Activated T-helper 17 cell treated with anti-CD3 and anti-CD28 coated beads, Interleukin-2, amount 50 U/mL, for 72 hours (primary cell): Measurements from ENCODE around the gene NR4A3. TPM values are rescaled to one million over a fixed set of nuclear protein-coding genes. Genes with fewer than 3 reads are reported as not detected.

Source experiments
- ATAC-seq: fragments of 150-1000 bp; cut with Tn5 transposase; replicated peaks from 2 replicates; pipeline ENCODE4 v1.10.0; 2021; ENCODE audit warnings: mild to moderate bottlenecking, moderate library complexity
- H3K27ac Mint-ChIP-seq: one replicate; pipeline ENCODE4 v1.8.0; 2022; ENCODE audit warnings: mixed read lengths
- H3K27me3 Mint-ChIP-seq: one replicate; pipeline ENCODE4 v1.8.0; 2022; ENCODE audit warnings: mixed read lengths
- H3K36me3 Mint-ChIP-seq: one replicate; pipeline ENCODE4 v1.8.0; 2022; ENCODE audit warnings: low read depth, mild to moderate bottlenecking, mixed read lengths
- H3K4me1 Mint-ChIP-seq: one replicate; pipeline ENCODE4 v1.8.0; 2022; ENCODE audit warnings: mixed read lengths
- H3K4me3 Mint-ChIP-seq: one replicate; pipeline ENCODE4 v1.8.0; 2022; ENCODE audit warnings: mild to moderate bottlenecking, mixed read lengths
- H3K9me3 Mint-ChIP-seq: one replicate; pipeline ENCODE4 v1.8.0; 2022; ENCODE audit warnings: mixed read lengths
- total RNA-seq, 2 donors: library from RNA; stranded (reverse); gene quantifications; one replicate each; pipeline ENCODE4 v1.2.3, GENCODE V29; 2022

NR4A3 gene
- total RNA-seq, 2 donors from 2014 or later, result 4.8 to 42.0 TPM

GRCh38 chr9:99866398-99866797, 44.7 kb downstream of the NR4A3 start:
- H3K27me3 Mint-ChIP-seq, result peaks cover 3% of the 10 kb centered on the region
- H3K36me3 Mint-ChIP-seq, result peaks cover 45% of the 10 kb centered on the region
- H3K4me1 Mint-ChIP-seq, result peaks cover 19% of the 10 kb centered on the region
- no peak for ATAC-seq
- H3K27ac Mint-ChIP-seq, result no peak overlapping the region
- no peaks in the 10 kb centered on the region for H3K9me3 Mint-ChIP-seq
- H3K4me3 Mint-ChIP-seq, result no peak overlapping the region

GRCh38 chr9:99867536-99867935, 45.9 kb downstream of the NR4A3 start:
- Mint-ChIP-seq H3K9me3 (no peaks in the 10 kb centered on the region), H3K27ac (peak overlapping the region; percentile 7), H3K36me3 (peaks cover 34% of the 10 kb centered on the region), H3K4me3 (no peak overlapping the region), H3K4me1 (peaks cover 19% of the 10 kb centered on the region), H3K27me3 (peaks cover 3% of the 10 kb centered on the region)
- ATAC-seq, result peak; percentile 46

GRCh38 chr9:99867968-99868367, 46.3 kb downstream of the NR4A3 start:
- Mint-ChIP-seq H3K27ac (peak overlapping the region; percentile 7), H3K36me3 (peaks cover 29% of the 10 kb centered on the region), H3K4me1 (peaks cover 19% of the 10 kb centered on the region), H3K9me3 (no peaks in the 10 kb centered on the region), H3K4me3 (no peak overlapping the region), H3K27me3 (peaks cover 3% of the 10 kb centered on the region)
- peak; percentile 78 for ATAC-seq

- Mint-ChIP-seq H3K27me3 (peaks cover 3% of the 10 kb centered on the region), H3K4me3 (no peak overlapping the region), H3K36me3 (peaks cover 20% of the 10 kb centered on the region), H3K4me1 (peaks cover 21% of the 10 kb centered on the region), H3K27ac (no peak overlapping the region), H3K9me3 (no peaks in the 10 kb centered on the region)
- peak; percentile 20 for ATAC-seq
These were observed 47.2 kb downstream of the NR4A3 start for GRCh38 chr9:99868845-99869244.

GRCh38 chr9:99870126-99870525, 48.4 kb downstream of the NR4A3 start:
- peaks cover 3% of the 10 kb centered on the region for H3K27me3 Mint-ChIP-seq
- peaks cover 26% of the 10 kb centered on the region for H3K4me1 Mint-ChIP-seq
- no peak overlapping the region for H3K4me3 Mint-ChIP-seq
- peaks cover 8% of the 10 kb centered on the region for H3K36me3 Mint-ChIP-seq
- peak overlapping the region; percentile 53 for H3K27ac Mint-ChIP-seq
- H3K9me3 Mint-ChIP-seq, result peaks cover 3% of the 10 kb centered on the region
- ATAC-seq, result no peak

GRCh38 chr9:99873531-99873930, 51.8 kb downstream of the NR4A3 start:
- Mint-ChIP-seq H3K4me3 (peak overlapping the region; percentile 27), H3K27ac (peak overlapping the region; percentile 86)

GRCh38 chr9:99873943-99874584, 52.4 kb downstream of the NR4A3 start:
- H3K27me3 Mint-ChIP-seq, result peaks cover 6% of the 10 kb centered on the region
- peak overlapping the region; percentile 27 for H3K4me3 Mint-ChIP-seq
- H3K9me3 Mint-ChIP-seq, result peaks cover 3% of the 10 kb centered on the region
- peak overlapping the region; percentile 86 for H3K27ac Mint-ChIP-seq
- no peaks in the 10 kb centered on the region for H3K36me3 Mint-ChIP-seq
- ATAC-seq, result peak; percentile 89
- H3K4me1 Mint-ChIP-seq, result peaks cover 17% of the 10 kb centered on the region

More at GRCh38 chr9:99873531-99873930, 51.8 kb downstream of the NR4A3 start:
- peaks cover 3% of the 10 kb centered on the region for H3K9me3 Mint-ChIP-seq
- peak; percentile 81 for ATAC-seq
- H3K27me3 Mint-ChIP-seq, result peaks cover 6% of the 10 kb centered on the region
- H3K4me1 Mint-ChIP-seq, result peaks cover 21% of the 10 kb centered on the region
- no peaks in the 10 kb centered on the region for H3K36me3 Mint-ChIP-seq

- Mint-ChIP-seq H3K4me3 (no peak overlapping the region), H3K27me3 (peaks cover 3% of the 10 kb centered on the region), H3K4me1 (peaks cover 7% of the 10 kb centered on the region), H3K36me3 (no peaks in the 10 kb centered on the region), H3K27ac (no peak overlapping the region), H3K9me3 (peaks cover 7% of the 10 kb centered on the region)
- no peak for ATAC-seq
These were observed 54.5 kb downstream of the NR4A3 start for GRCh38 chr9:99876190-99876589.

GRCh38 chr9:99878651-99879050, 57.0 kb downstream of the NR4A3 start:
- Mint-ChIP-seq H3K9me3 (peaks cover 7% of the 10 kb centered on the region), H3K4me1 (peaks cover 7% of the 10 kb centered on the region), H3K4me3 (no peak overlapping the region), H3K27ac (no peak overlapping the region), H3K27me3 (peaks cover 3% of the 10 kb centered on the region), H3K36me3 (no peaks in the 10 kb centered on the region)
- ATAC-seq, result no peak

- no peaks in the 10 kb centered on the region for H3K4me1 Mint-ChIP-seq
- H3K27ac Mint-ChIP-seq, result no peak overlapping the region
- peaks cover 4% of the 10 kb centered on the region for H3K9me3 Mint-ChIP-seq
- ATAC-seq, result peak; percentile 70
- no peaks in the 10 kb centered on the region for H3K36me3 Mint-ChIP-seq
- H3K27me3 Mint-ChIP-seq, result peaks cover 4% of the 10 kb centered on the region
- H3K4me3 Mint-ChIP-seq, result no peak overlapping the region
These were observed 60.1 kb downstream of the NR4A3 start for GRCh38 chr9:99881769-99882168.

- Mint-ChIP-seq H3K4me1 (no peaks in the 10 kb centered on the region), H3K9me3 (no peaks in the 10 kb centered on the region), H3K4me3 (no peak overlapping the region), H3K27ac (peak overlapping the region; percentile 54), H3K27me3 (peaks cover 7% of the 10 kb centered on the region), H3K36me3 (no peaks in the 10 kb centered on the region)
- ATAC-seq, result no peak
These were observed 64.1 kb downstream of the NR4A3 start for GRCh38 chr9:99885747-99886146.

- Mint-ChIP-seq H3K4me1 (no peaks in the 10 kb centered on the region), H3K36me3 (no peaks in the 10 kb centered on the region), H3K4me3 (no peak overlapping the region), H3K27ac (no peak overlapping the region), H3K27me3 (peaks cover 16% of the 10 kb centered on the region), H3K9me3 (no peaks in the 10 kb centered on the region)
- ATAC-seq, result no peak
These were observed 67.4 kb downstream of the NR4A3 start for GRCh38 chr9:99889120-99889519.

GRCh38 chr9:99894826-99895225, 73.1 kb downstream of the NR4A3 start:
- H3K27ac Mint-ChIP-seq, result no peak overlapping the region
- H3K4me3 Mint-ChIP-seq, result no peak overlapping the region
- no peaks in the 10 kb centered on the region for H3K4me1 Mint-ChIP-seq
- peaks cover 26% of the 10 kb centered on the region for H3K27me3 Mint-ChIP-seq
- ATAC-seq, result no peak
- H3K36me3 Mint-ChIP-seq, result no peaks in the 10 kb centered on the region
- no peaks in the 10 kb centered on the region for H3K9me3 Mint-ChIP-seq

- no peak for ATAC-seq
- Mint-ChIP-seq H3K36me3 (no peaks in the 10 kb centered on the region), H3K9me3 (no peaks in the 10 kb centered on the region), H3K27ac (no peak overlapping the region), H3K4me1 (no peaks in the 10 kb centered on the region), H3K27me3 (peaks cover 26% of the 10 kb centered on the region), H3K4me3 (no peak overlapping the region)
These were observed 73.8 kb downstream of the NR4A3 start for GRCh38 chr9:99895510-99895909.

GRCh38 chr9:99896119-99896518, 74.4 kb downstream of the NR4A3 start:
- no peak for ATAC-seq
- Mint-ChIP-seq H3K36me3 (no peaks in the 10 kb centered on the region), H3K9me3 (no peaks in the 10 kb centered on the region), H3K27ac (no peak overlapping the region), H3K4me3 (no peak overlapping the region), H3K27me3 (peaks cover 26% of the 10 kb centered on the region), H3K4me1 (no peaks in the 10 kb centered on the region)
